HG03064 (cell line): ENCODE data around the gene ALDH18A1.
A peak's percentile ranks its signal among the peaks of the same experiment; 100 is the strongest.
"Not testable (repeated sequence)": the region's sequence is repeated elsewhere in the genome, so short reads cannot be mapped to it uniquely, and the experiment has no call there.

Source experiments
- ATAC-seq: cut with Tn5 transposase; IDR thresholded peaks from one replicate; pipeline ENCODE4 v1.9.1; 2021; ENCODE audit warnings: low read depth; ENCODE audit not compliant: unreplicated experiment

Gene ALDH18A1

DNA sequence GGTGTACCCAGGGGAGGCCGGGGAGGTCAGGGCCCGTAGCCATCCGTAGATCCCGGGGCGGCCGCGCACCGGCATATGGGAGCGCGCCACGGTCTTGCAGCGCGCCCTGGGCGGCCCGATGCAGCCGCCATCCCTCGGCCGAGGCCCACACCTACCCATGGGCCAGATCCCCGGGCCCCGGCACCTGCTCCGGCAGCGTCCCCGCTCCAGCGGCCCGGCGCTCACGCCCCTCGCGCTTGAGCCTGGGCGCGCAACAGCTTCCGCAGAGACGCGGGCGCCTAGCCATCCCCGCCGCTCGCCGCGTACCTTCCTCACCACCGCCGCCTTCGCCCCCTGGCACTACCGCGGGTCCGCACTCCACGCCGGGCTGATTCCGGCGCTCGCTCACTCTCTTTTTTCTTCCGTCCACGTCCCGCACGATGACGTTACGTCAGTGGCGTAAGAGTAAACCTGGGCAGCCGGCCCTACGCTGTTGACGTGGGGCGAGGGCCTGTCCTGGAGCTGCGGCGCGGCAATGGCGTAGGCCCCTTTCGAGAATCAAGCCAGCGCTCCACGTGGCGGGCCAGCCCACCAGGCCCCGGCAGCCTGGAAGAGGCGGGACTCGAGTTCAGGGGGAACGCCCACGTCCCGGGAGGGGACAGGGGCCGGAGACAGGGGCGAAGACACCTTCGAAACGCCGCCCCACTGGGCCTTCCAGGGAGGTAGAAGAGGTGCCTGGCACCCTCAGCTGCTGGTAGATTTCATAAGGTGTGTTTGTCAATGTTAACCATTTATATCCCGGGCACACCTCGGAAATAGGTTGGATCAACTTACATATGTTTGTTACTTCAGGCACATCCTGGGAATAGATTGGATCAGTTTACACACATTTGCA lies at the start of gene ALDH18A1:
Gene ALDH18A1, minus strand, starts transcription at position 421 of the 874 bp plus-strand sequence. CDS start 3,334 bp downstream, outside the sequence.
- peak; percentile 80 for ATAC-seq

DNA sequence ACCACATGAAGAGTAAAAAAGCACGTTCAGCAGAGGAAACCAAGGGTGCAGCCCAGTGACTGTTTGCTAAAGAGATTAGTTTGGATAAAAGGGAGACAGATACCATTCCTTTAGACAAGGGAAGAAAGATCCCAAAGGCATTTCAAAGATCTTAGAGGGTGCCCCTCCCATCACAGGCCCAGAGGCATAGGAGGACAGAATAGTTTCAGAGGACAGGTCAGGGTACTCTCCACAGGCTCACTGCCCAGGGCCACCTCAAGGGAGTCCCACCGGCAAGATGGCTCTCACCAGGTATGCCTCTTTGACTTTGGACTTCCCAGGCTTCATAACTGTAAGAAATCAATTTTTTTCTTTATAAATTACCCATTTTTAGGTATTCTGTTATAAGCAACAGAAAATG lies 41.9 kb upstream of the ALDH18A1 start:
- no peak for ATAC-seq

DNA sequence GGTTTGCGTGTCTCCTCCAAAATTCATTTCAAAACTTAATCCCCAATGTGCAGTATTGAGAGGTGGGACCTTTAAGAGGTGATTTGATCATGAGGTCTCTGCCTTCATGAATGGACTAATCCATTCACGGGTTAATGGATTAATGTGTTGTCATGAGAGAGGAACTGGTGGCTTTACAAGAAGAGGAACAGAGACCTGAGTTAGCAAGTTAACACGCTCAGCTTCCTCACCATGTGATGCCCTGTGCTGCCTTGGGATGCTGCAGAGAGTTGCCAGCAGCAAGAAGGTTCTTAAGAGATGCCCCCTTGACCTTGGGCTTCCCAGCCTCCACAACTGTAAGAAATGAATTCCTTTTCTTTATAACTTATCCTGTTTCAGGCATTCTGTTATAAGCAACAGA lies 40.9 kb upstream of the ALDH18A1 start:
- ATAC-seq = no peak

DNA sequence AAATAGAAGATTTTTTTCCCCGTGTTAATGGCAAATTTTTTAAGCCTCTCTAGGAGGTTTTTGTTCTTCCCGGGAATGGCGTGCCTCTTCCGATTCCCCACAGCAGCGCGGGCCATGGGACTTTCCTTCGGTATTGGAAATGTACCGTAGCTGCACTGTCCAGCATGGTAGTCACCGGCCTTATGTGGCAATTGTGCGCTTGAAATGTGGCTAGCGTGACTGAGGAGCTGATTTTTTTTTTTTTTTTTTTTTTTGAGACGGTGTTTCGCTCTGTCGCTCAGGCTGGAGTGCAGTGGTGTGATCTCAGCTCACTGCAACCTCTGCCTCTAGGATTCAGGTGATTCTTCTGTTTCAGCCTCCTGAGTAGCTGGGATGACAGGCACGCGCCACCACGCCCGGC lies 38.2 kb upstream of the ALDH18A1 start:
- no peak for ATAC-seq

DNA sequence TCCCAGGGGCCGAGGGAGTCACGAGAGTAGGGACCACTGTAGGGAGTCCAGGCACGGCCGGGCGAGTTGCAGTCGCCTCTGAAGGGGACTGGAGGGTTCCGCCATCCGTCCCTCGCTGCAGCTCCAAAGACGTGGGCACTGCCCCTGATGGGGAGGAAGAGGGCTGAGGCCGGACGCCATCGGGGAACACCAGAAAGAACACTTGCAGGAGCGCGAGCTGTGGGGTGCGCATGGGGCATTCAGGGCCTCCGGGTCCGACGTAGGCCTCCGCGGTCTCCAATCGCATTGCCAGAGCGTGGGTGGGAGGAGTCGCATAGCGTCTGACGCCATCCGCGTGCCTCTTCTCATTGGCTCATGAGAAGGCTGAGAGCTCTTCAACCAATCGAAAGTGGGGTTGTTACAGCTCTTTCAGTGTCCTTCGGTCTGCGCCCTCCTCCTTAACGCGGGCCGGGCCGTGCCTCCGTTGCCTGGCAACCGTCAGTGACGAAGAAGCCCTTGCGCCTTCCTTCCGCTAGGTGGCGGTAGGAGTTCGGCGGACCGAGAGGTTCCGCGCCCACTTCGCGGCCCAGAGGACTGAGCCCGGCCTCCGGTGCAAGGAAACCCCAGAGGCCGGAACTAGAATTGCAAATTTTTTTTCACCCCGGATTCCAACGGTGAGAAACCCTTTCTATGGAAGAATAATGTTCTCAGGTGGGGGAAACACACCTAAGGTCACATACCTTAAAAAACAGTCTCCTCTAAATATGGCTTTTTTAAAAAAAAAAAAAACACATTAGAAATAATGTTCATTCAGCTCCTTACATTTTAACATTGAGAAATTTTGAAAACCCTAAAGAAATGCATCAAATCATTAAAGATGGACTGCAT lies 37.4 kb upstream of the ALDH18A1 start, which contains the start of gene TCTN3:
Gene TCTN3, minus strand, starts transcription at position 260 of the 867 bp plus-strand sequence. Its CDS starts 28 bp downstream, at position 232.
- ATAC-seq = peak; percentile 98

DNA sequence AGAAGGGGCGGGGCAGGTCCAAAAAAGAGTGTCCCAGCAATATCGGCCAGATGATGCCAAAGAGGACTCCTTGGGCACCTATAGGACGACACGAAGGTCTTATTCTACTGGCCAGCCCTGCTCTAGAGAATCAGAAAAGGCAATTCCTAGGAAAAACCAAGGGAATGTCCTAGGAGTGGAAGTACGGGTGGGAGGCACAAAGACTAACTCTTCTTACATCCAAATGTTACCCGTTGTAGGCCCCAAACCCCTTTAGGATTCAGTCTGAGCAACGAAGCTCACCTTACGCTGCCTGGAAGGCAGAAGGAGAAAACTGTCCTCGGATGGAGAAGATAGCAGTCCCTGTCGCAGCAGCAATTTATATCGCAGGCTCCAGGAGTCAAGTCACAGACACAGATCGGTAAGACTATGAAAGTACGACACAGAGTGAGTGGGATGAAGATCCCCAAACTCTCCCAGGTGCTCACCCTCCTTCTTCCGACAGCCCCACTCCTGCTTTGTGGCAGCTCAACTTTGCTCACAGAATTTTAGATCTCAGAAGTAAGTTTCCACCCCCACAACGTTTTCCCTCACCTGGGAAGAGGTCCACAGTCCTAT lies 36.7 kb upstream of the ALDH18A1 start:
- ATAC-seq = no peak

DNA sequence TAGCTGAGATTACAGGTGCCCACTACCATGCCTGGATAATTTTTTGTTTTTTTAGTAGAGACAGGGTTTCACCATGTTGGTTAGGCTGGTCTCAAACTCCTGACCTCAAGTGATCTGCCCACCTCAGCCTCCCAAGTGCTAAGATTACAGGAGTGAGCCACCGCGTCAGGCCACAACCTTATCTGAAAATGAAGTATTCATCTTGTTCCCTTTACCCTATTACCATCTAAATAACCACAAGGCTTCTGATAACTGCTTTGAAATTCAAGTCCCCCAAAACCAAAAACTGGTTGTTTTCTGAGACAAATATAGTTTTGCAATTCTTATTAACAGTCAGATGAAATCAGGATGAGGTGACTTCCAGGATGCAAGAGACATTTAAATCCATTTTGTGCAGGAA lies 34.8 kb upstream of the ALDH18A1 start:
- no peak for ATAC-seq

DNA sequence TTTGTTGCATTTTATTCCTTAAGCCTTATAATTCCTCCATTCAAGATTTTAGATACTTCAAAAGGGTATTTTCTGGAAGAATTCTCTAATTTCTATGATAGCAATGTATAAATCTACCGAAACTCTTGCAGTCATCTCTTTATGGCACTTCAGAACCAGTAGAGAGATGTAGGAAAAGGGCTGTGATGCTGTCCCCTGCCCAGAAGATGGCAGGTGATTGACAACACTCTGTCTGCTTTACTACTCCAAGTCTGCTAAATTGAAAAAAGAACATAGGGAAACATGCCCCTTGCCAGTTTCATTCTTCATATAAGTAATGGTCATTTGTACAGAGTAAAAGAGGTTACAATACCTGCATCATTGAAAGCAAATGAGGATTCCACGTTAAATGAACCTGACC lies 32.1 kb upstream of the ALDH18A1 start:
- no peak for ATAC-seq

DNA sequence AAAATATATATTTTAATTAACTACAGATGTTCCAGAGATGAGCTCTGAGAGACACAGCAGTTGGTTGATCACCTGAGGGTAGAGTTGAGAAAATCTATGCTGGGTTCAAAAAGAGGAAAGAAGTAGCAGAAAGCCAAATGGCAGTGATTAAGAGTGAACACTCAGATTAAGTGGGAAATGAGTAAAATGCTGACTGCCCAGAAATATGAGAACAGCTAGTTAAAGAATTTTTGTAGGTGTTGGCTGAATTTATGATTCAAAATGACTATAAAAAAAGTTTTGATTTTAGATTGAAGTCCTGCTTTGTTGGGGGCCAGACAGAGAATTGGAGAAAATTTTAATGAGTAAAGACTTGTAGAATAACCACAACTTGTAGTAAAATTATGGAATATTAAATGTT lies 27.5 kb upstream of the ALDH18A1 start:
- ATAC-seq = no peak

DNA sequence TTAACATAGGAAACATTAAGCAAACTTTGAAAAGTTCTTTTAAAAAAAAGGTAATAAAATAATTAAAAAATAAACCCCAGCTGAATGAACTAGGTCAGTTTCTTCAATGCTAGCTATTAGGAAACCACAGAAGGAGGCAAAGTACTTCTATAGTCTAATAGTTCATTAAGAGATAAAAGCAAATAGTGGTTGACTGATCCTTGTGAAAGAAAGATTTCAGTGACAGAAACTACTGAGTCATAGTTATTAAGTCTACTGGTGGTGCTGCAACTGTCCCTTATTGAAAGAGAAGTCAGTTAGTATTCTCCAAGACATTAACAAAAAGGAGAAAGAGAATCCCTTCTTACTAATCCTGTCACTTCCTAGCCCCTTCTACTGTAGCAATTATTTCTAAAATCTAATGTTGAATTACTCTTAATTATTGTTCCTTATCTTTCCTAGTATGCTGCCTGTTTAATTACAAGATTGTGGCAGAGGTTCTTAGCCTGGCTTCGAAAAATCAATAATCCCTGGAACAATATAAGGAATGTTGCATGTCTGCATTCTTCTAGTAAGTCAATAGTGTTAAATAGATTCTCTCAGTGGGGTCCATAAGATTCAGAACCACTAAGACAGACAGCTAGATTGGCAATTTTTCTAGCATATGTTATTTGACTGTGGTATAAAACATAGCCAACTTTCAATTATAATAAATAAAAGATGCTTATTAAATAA lies 19.0 kb upstream of the ALDH18A1 start:
- ATAC-seq = no peak

DNA sequence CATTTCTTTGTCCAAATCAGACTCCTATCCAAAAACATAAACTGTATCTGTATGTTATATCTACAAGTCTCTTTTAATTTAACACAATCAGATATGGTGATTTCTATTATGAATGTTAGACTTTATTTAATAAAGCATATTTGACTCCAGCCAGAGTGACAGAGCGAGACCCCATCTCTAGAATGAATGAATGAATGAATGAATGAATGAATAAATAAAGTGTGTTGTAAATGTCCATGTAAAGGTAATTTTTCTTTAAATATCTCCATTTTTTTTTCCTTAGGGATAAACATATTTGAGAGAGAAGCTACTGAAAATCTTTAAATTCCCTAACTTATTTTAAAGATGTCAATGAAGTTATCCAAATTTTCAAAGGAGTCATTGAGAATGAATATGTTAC lies 18.1 kb upstream of the ALDH18A1 start:
- ATAC-seq = no peak

DNA sequence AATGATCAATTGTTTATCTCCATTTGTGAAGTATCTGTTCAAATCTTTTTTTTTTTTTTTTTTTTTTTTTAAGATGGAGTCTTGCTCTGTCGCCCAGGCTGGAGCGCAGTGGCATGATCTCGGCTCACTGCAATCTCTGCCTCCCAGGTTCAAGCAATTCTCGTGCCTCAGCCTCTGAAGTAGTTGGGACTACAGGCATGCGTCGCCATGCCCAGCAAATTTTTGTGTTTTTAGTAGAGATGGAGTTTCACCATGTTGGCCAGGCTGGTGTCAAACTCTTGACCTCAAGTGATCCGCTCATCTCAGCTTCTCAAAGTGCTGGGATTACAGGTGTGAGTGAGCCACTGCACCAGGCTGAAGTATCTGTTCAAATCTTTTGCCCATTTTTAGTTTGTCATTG lies 16.1 kb upstream of the ALDH18A1 start:
- not testable (repeated sequence) for ATAC-seq

DNA sequence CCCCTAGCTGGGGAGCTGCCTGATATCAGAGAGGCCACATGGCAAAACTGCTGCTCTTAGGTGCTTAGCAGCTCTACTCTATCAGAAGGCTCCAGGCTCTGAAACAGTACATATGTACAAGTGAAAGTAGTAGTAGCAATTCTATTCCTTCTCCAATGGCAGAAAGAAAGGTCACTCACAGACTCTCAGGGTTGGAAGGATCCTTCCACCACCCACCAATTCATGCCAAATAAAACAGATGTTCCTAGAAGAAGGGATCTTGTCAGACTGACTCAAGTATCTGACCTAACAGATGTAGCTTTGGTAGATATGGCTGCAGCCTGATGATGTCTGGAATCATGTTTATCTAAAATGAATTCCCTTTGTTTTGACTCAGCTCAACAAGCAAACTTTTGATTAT lies 8.0 kb upstream of the ALDH18A1 start:
- ATAC-seq = no peak

DNA sequence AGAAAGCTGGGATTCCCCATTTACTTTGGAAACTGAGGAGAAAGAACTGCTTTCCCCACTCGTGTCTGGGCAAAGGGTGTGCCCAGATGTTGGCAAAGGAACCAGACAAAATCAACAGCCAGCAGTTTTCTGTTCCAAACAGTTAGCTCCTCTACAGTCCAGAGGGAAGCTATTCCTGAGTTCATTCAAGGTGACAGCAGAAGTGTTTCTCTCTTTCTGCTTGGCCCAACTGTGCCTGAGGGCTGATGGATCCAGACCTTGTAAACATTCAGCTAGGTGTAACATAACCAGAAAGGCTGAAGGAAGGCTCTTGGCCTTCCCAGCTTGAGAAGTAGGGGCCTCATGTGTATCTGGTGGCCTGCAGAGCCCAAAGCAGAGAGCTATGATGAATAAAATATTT lies 7.0 kb upstream of the ALDH18A1 start:
- ATAC-seq = no peak

DNA sequence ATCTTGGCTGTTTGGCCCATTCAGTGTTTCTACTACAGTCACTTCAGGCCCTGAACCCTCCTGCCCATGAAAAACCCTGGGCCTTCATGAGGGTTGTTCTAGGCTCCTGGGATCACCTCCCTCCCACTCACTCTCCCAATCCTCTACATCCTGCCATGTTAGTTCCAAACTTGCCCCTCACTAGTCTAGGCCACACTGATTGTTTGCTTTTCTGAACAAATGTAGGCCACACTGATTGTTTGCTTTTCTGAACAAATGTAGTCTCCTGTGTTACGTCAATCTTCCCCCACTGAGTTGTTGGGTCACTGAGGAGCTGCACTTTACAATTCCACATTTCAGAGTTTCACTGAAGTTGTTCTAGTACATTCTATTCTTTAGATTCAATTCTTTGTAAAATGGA lies 5.3 kb upstream of the ALDH18A1 start:
- ATAC-seq = no peak

DNA sequence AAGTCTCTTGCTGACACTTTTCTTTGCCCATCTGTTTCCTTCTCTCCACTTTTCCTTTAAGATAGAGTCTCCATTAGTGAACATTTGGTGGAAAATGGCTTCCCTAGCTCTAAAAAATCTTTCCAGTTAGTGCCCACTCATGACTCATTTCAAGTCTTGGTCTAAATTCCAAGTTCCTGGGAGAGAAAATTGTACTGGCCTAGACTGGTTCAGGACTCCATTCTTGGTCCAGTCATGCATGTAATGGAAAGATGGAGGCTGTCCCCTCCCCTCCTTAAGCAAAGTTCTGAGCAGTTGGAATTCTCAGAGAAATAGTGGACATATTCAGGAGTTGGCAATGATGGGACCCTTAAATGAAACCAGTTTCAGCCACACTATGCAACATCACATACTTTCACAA lies 3.8 kb upstream of the ALDH18A1 start:
- no peak for ATAC-seq

DNA sequence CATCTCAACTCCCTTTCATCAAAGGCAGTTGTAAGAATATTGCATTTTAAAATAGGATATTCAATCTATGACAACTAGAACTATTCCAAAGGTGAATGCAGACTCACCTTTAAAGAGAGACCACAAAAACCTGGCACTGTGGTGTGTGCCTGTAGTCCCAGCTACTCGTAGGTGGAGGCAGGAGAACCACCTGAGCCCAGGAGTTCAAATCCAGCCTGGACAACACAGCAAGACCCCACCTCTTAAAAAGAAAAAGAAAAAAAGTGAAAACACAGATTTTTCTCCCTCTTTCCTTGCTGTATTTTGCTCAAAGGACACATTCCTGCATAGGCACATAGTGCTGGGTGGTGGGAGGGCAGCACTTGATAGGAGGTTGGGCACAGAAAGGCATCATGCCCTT lies 739 bp upstream of the ALDH18A1 start:
- no peak for ATAC-seq

DNA sequence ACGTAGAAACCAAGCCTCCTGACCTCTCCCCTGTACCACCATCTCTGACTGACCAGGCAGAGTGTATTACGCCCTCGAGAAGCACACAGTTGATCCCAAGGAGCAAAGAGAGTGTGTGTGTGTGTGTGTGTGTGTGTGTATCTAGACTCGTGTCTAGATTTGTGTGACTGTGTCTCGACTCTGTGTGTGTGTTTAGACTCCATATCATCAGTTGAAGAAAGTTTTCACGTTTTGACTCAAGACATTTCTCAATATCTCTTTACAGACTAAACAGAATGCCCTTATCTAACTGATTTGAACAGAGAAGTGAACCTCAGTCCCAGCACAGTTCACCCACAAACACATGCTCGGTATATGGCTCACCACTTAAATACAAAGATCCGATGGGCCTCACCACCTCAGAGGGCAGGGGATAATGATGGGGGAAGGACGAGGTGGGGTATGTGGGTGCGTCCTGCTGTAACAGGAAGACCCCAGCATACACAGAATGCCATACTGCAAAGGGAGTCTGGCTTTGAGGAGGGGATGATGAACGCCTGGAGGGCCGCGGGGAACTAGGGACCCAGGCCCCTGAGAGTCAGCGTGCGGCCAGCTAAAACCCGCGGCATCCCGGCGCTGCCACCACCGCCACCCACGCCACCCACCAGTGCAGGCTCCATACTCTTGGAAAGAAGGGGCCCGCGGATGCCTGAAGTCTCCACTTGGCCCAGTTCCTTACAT lies 780 bp downstream of the ALDH18A1 start:
- ATAC-seq = peak; percentile 9

DNA sequence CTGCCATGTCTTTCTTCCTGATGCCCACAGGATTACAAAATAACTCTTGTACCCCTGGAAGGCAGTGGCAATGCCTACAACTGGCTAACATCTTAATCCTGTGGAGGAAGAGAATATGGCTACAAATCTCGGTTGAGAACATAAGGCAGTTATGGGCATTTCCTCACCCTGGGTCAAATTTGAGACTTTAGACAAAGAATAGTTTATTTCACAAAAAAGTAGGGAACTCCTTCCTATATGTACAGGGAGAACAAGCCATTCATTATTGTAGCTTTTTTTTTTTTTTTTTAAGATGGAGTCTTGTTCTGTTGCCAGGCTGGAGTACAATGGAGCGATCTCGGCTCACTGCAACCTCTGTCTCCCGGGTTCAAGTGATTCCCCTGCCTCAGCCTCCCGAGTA lies 2.6 kb downstream of the ALDH18A1 start:
- no peak for ATAC-seq
